ENCODE measurements around the gene DYSF. TPM values are rescaled to one million over a fixed set of nuclear protein-coding genes. Genes with fewer than 3 reads are reported as not detected.

DYSF gene
- polyA plus RNA-seq, 1 donor (not counting 4 experiments of a cell fraction or from before 2014, with no cell fraction given) = 8.2 TPM

GRCh38 chr2:71721669-71722068 lies 268.3 kb downstream of the DYSF start:
- Histone ChIP-seq H3K79me2 (ENCODE audit: control insufficient read depth, insufficient read depth, low read length) (no peaks in the 10 kb centered on the region), H3K27me3 (ENCODE audit: control insufficient read depth, extremely low read depth, insufficient read depth, low read length) (peaks cover 7% of the 10 kb centered on the region), H3K27ac (ENCODE audit: control insufficient read depth, insufficient read depth, low read length) (no peak overlapping the region), H4K20me1 (ENCODE audit: control insufficient read depth, extremely low read depth, insufficient read depth, low read length) (no peaks in the 10 kb centered on the region), H2AFZ (ENCODE audit: control insufficient read depth, low read length) (no peak overlapping the region), H3K9me1 (ENCODE audit: control insufficient read depth, extremely low read depth, insufficient read depth, low read length) (no peaks in the 10 kb centered on the region), H3K9me3 (ENCODE audit: control insufficient read depth, low read depth, low read length) (peaks cover 3% of the 10 kb centered on the region), H3K9ac (ENCODE audit: control insufficient read depth, extremely low read depth, insufficient read depth, low read length) (no peak overlapping the region), H3K4me2 (ENCODE audit: control insufficient read depth, extremely low read depth, insufficient read depth, low read depth, low read length) (no peak overlapping the region), H3K4me3 (ENCODE audit: control insufficient read depth in 2 of 3, extremely low read depth in 1 of 3, insufficient read depth in 2 of 3, low read depth in 1 of 3, low read length in 3 of 3) (no peak overlapping the region), H3K4me1 (ENCODE audit: control insufficient read depth, extremely low read depth, insufficient read depth, low read length) (no peaks in the 10 kb centered on the region), H3K36me3 (ENCODE audit: control insufficient read depth in 2 of 2, extremely low read depth in 1 of 2, insufficient read depth in 2 of 2, low read length in 2 of 2) (no peaks in the 10 kb centered on the region)
- dilution Hi-C loops (cut with MboI; ENCODE audit: extremely low pct_ligation_motif_present, low sequenced_read_pairs) = no loop called here
- DNase-seq (ENCODE audit: low read depth, low spot score) = no peak
- TF ChIP-seq CTCF (optimal IDR thresholded peaks at IDR 0.05 in 1 of 3, IDR thresholded peaks at IDR 0.05 in 1 of 3, conservative IDR thresholded peaks at IDR 0.05 in 1 of 3; ENCODE audit: extremely low read depth in 1 of 3, insufficient read depth in 2 of 3, low read length in 3 of 3) (no peak), EZH2 (IDR thresholded peaks at IDR 0.05; ENCODE audit: low read length) (no peak)
- no peak for FAIRE-seq

GRCh38 chr2:71722286-71722685 lies 268.9 kb downstream of the DYSF start:
- Histone ChIP-seq H3K4me1 (ENCODE audit: control insufficient read depth, extremely low read depth, insufficient read depth, low read length) (peaks cover under 1% of the 10 kb centered on the region), H3K9me3 (ENCODE audit: control insufficient read depth, low read depth, low read length) (peaks cover 3% of the 10 kb centered on the region), H3K9ac (ENCODE audit: control insufficient read depth, extremely low read depth, insufficient read depth, low read length) (no peak overlapping the region), H3K9me1 (ENCODE audit: control insufficient read depth, extremely low read depth, insufficient read depth, low read length) (no peaks in the 10 kb centered on the region), H3K27ac (ENCODE audit: control insufficient read depth, insufficient read depth, low read length) (no peak overlapping the region), H3K36me3 (ENCODE audit: control insufficient read depth in 2 of 2, extremely low read depth in 1 of 2, insufficient read depth in 2 of 2, low read length in 2 of 2) (no peaks in the 10 kb centered on the region), H4K20me1 (ENCODE audit: control insufficient read depth, extremely low read depth, insufficient read depth, low read length) (no peaks in the 10 kb centered on the region), H3K79me2 (ENCODE audit: control insufficient read depth, insufficient read depth, low read length) (no peaks in the 10 kb centered on the region), H3K4me3 (ENCODE audit: control insufficient read depth in 2 of 3, extremely low read depth in 1 of 3, insufficient read depth in 2 of 3, low read depth in 1 of 3, low read length in 3 of 3) (no peak overlapping the region), H3K4me2 (ENCODE audit: control insufficient read depth, extremely low read depth, insufficient read depth, low read depth, low read length) (no peak overlapping the region), H2AFZ (ENCODE audit: control insufficient read depth, low read length) (no peak overlapping the region), H3K27me3 (ENCODE audit: control insufficient read depth, extremely low read depth, insufficient read depth, low read length) (peaks cover 7% of the 10 kb centered on the region)
- TF ChIP-seq EZH2 (IDR thresholded peaks at IDR 0.05; ENCODE audit: low read length) = no peak
- TF ChIP-seq CTCF (optimal IDR thresholded peaks at IDR 0.05 in 1 of 3, IDR thresholded peaks at IDR 0.05 in 1 of 3, conservative IDR thresholded peaks at IDR 0.05 in 1 of 3; ENCODE audit: extremely low read depth in 1 of 3, insufficient read depth in 2 of 3, low read length in 3 of 3) = no peak
- DNase-seq (ENCODE audit: low read depth, low spot score) = no peak
- no peak for FAIRE-seq
- dilution Hi-C loops (cut with MboI; ENCODE audit: extremely low pct_ligation_motif_present, low sequenced_read_pairs) = no loop called here

Measured in keratinocyte (primary cell).